T-helper 2 cell treated with Interferon-gamma antibody and Interleukin-4, amounts not matched to agents 5 μg/mL and 100 μg/mL, for 36 hours (primary cell): Measurements from ENCODE around the gene ACACB.

ENCODE experiments used
- DNase-seq: peaks from one replicate; pipeline ENCODE4 v3.0.0; 2021; ENCODE audit warnings: low spot score
- H3K27ac Mint-ChIP-seq: one replicate; pipeline ENCODE4 v1.8.0; 2021; ENCODE audit warnings: mild to moderate bottlenecking, mixed read lengths
- H3K27me3 Mint-ChIP-seq: one replicate; pipeline ENCODE4 v1.8.0; 2021; ENCODE audit warnings: low read depth, mixed read lengths
- H3K36me3 Mint-ChIP-seq: one replicate; pipeline ENCODE4 v1.8.0; 2021; ENCODE audit warnings: low read depth, mixed read lengths
- H3K4me1 Mint-ChIP-seq: one replicate; pipeline ENCODE4 v1.8.0; 2021; ENCODE audit warnings: low read depth, mixed read lengths
- H3K4me3 Mint-ChIP-seq: one replicate; pipeline ENCODE4 v1.8.0; 2022; ENCODE audit warnings: mild to moderate bottlenecking, moderate library complexity, mixed read lengths
- H3K9me3 Mint-ChIP-seq: one replicate; pipeline ENCODE4 v1.8.0; 2021; ENCODE audit warnings: mixed read lengths

Gene ACACB

GRCh38 chr12:109185441-109185840, 69.1 kb downstream of the ACACB start:
- H3K36me3 Mint-ChIP-seq = peaks cover 2% of the 10 kb centered on the region
- no peaks in the 10 kb centered on the region for H3K27me3 Mint-ChIP-seq
- no peak for DNase-seq
- H3K9me3 Mint-ChIP-seq = no peaks in the 10 kb centered on the region
- no peaks in the 10 kb centered on the region for H3K4me1 Mint-ChIP-seq
- H3K27ac Mint-ChIP-seq = no peak overlapping the region
- no peak overlapping the region for H3K4me3 Mint-ChIP-seq

GRCh38 chr12:109186993-109187653, 70.7 kb downstream of the ACACB start:
- H3K4me3 Mint-ChIP-seq = no peak overlapping the region
- no peaks in the 10 kb centered on the region for H3K9me3 Mint-ChIP-seq
- H3K27ac Mint-ChIP-seq = no peak overlapping the region
- no peak for DNase-seq
- peaks cover 2% of the 10 kb centered on the region for H3K36me3 Mint-ChIP-seq
- no peaks in the 10 kb centered on the region for H3K4me1 Mint-ChIP-seq
- no peaks in the 10 kb centered on the region for H3K27me3 Mint-ChIP-seq

- no peak overlapping the region for H3K27ac Mint-ChIP-seq
- H3K4me1 Mint-ChIP-seq = no peaks in the 10 kb centered on the region
- H3K4me3 Mint-ChIP-seq = no peak overlapping the region
- peaks cover 2% of the 10 kb centered on the region for H3K36me3 Mint-ChIP-seq
- H3K9me3 Mint-ChIP-seq = no peaks in the 10 kb centered on the region
- DNase-seq = no peak
- no peaks in the 10 kb centered on the region for H3K27me3 Mint-ChIP-seq
Observed at GRCh38 chr12:109188108-109188712, 71.8 kb downstream of the ACACB start.

GRCh38 chr12:109189291-109189690, 72.9 kb downstream of the ACACB start:
- Mint-ChIP-seq H3K4me3 (no peak overlapping the region), H3K9me3 (no peaks in the 10 kb centered on the region), H3K27ac (no peak overlapping the region), H3K36me3 (peaks cover 2% of the 10 kb centered on the region), H3K27me3 (no peaks in the 10 kb centered on the region), H3K4me1 (no peaks in the 10 kb centered on the region)
- DNase-seq = no peak

GRCh38 chr12:109191621-109192250, 75.3 kb downstream of the ACACB start:
- Mint-ChIP-seq H3K9me3 (no peaks in the 10 kb centered on the region), H3K4me1 (no peaks in the 10 kb centered on the region), H3K36me3 (peaks cover 6% of the 10 kb centered on the region), H3K27me3 (no peaks in the 10 kb centered on the region), H3K27ac (no peak overlapping the region), H3K4me3 (no peak overlapping the region)
- DNase-seq = no peak

GRCh38 chr12:109192358-109192757, 76.0 kb downstream of the ACACB start:
- Mint-ChIP-seq H3K27me3 (no peaks in the 10 kb centered on the region), H3K4me1 (no peaks in the 10 kb centered on the region), H3K36me3 (peaks cover 8% of the 10 kb centered on the region), H3K4me3 (no peak overlapping the region), H3K9me3 (no peaks in the 10 kb centered on the region), H3K27ac (no peak overlapping the region)
- no peak for DNase-seq

GRCh38 chr12:109193896-109194295, 77.5 kb downstream of the ACACB start:
- Mint-ChIP-seq H3K4me1 (no peaks in the 10 kb centered on the region), H3K9me3 (no peaks in the 10 kb centered on the region), H3K4me3 (no peak overlapping the region), H3K36me3 (peaks cover 8% of the 10 kb centered on the region), H3K27me3 (no peaks in the 10 kb centered on the region), H3K27ac (no peak overlapping the region)
- no peak for DNase-seq

- Mint-ChIP-seq H3K4me3 (no peak overlapping the region), H3K9me3 (no peaks in the 10 kb centered on the region), H3K36me3 (peaks cover 8% of the 10 kb centered on the region), H3K4me1 (no peaks in the 10 kb centered on the region), H3K27me3 (no peaks in the 10 kb centered on the region), H3K27ac (no peak overlapping the region)
- no peak for DNase-seq
Observed at GRCh38 chr12:109196332-109196731, 79.9 kb downstream of the ACACB start.

GRCh38 chr12:109197327-109197726, 80.9 kb downstream of the ACACB start:
- Mint-ChIP-seq H3K27me3 (no peaks in the 10 kb centered on the region), H3K4me1 (no peaks in the 10 kb centered on the region), H3K4me3 (no peak overlapping the region), H3K36me3 (peaks cover 8% of the 10 kb centered on the region), H3K9me3 (no peaks in the 10 kb centered on the region), H3K27ac (no peak overlapping the region)
- DNase-seq = no peak

- DNase-seq = no peak
- Mint-ChIP-seq H3K27ac (no peak overlapping the region), H3K4me3 (no peak overlapping the region), H3K36me3 (peaks cover 8% of the 10 kb centered on the region), H3K27me3 (no peaks in the 10 kb centered on the region), H3K4me1 (no peaks in the 10 kb centered on the region), H3K9me3 (no peaks in the 10 kb centered on the region)
Observed at GRCh38 chr12:109199324-109199723, 82.9 kb downstream of the ACACB start.

GRCh38 chr12:109200825-109201495, 84.6 kb downstream of the ACACB start:
- Mint-ChIP-seq H3K27ac (no peak overlapping the region), H3K4me3 (no peak overlapping the region), H3K4me1 (no peaks in the 10 kb centered on the region), H3K9me3 (no peaks in the 10 kb centered on the region), H3K36me3 (peaks cover 10% of the 10 kb centered on the region), H3K27me3 (no peaks in the 10 kb centered on the region)
- DNase-seq = no peak

GRCh38 chr12:109201496-109201885, 85.1 kb downstream of the ACACB start:
- Mint-ChIP-seq H3K4me1 (no peaks in the 10 kb centered on the region), H3K27me3 (no peaks in the 10 kb centered on the region), H3K27ac (no peak overlapping the region), H3K9me3 (no peaks in the 10 kb centered on the region), H3K4me3 (no peak overlapping the region), H3K36me3 (peaks cover 5% of the 10 kb centered on the region)
- DNase-seq = no peak

GRCh38 chr12:109202770-109203169, 86.4 kb downstream of the ACACB start:
- Mint-ChIP-seq H3K4me3 (no peak overlapping the region), H3K27ac (no peak overlapping the region), H3K36me3 (peaks cover 3% of the 10 kb centered on the region), H3K4me1 (no peaks in the 10 kb centered on the region), H3K27me3 (no peaks in the 10 kb centered on the region), H3K9me3 (no peaks in the 10 kb centered on the region)
- DNase-seq = no peak

GRCh38 chr12:109203480-109203879, 87.1 kb downstream of the ACACB start:
- Mint-ChIP-seq H3K9me3 (no peaks in the 10 kb centered on the region), H3K27me3 (no peaks in the 10 kb centered on the region), H3K36me3 (peaks cover 3% of the 10 kb centered on the region), H3K4me3 (no peak overlapping the region), H3K4me1 (no peaks in the 10 kb centered on the region), H3K27ac (no peak overlapping the region)
- no peak for DNase-seq
